ENCODE measurements around the gene SETD4.

SETD4 gene

GRCh38 chr21:36008505-36008904 is 51.8 kb downstream of the SETD4 start:
- H3K79me2 ChIP-seq (ENCODE audit: control insufficient read depth, low read length) = no peaks in the 10 kb centered on the region
- H3K27ac ChIP-seq (ENCODE audit: low read depth, low read length) = no peak overlapping the region
- no peaks in the 10 kb centered on the region for H3K9me3 ChIP-seq (ENCODE audit: control insufficient read depth, insufficient read depth, low read length)
- H3K9me2 ChIP-seq (replicated peaks; ENCODE audit: control insufficient read depth, low read length) = no peaks in the 10 kb centered on the region
- H3K4me3 ChIP-seq (ENCODE audit: low read length) = no peak overlapping the region
- peaks cover 23% of the 10 kb centered on the region for H3K27me3 ChIP-seq (ENCODE audit: control insufficient read depth, low read length)
- no peak overlapping the region for H3K4me2 ChIP-seq (ENCODE audit: low read length)
- no peaks in the 10 kb centered on the region for H3K36me3 ChIP-seq (ENCODE audit: control insufficient read depth, low read length)
- H3K4me1 ChIP-seq (ENCODE audit: control insufficient read depth, low read length) = no peaks in the 10 kb centered on the region
- TF ChIP-seq CTCF (IDR thresholded peaks at IDR 0.05; ENCODE audit: low read depth, low read length, poor library complexity, severe bottlenecking) (no peak), EZH2phosphoT487 (IDR thresholded peaks at IDR 0.05; ENCODE audit: borderline replicate concordance, low read length) (no peak)
- no peaks in the 10 kb centered on the region for H3F3A ChIP-seq (ENCODE audit: control insufficient read depth, insufficient read depth)
- H4K20me1 ChIP-seq (ENCODE audit: control insufficient read depth, insufficient read depth, low read depth, low read length) = no peaks in the 10 kb centered on the region

- H3K4me3 ChIP-seq (ENCODE audit: low read length) = no peak overlapping the region
- no peaks in the 10 kb centered on the region for H4K20me1 ChIP-seq (ENCODE audit: control insufficient read depth, insufficient read depth, low read depth, low read length)
- H3K4me2 ChIP-seq (ENCODE audit: low read length) = no peak overlapping the region
- no peaks in the 10 kb centered on the region for H3K9me3 ChIP-seq (ENCODE audit: control insufficient read depth, insufficient read depth, low read length)
- H3K9me2 ChIP-seq (replicated peaks; ENCODE audit: control insufficient read depth, low read length) = no peaks in the 10 kb centered on the region
- TF ChIP-seq CTCF (IDR thresholded peaks at IDR 0.05; ENCODE audit: low read depth, low read length, poor library complexity, severe bottlenecking) (no peak), EZH2phosphoT487 (IDR thresholded peaks at IDR 0.05; ENCODE audit: borderline replicate concordance, low read length) (no peak)
- no peaks in the 10 kb centered on the region for H3K36me3 ChIP-seq (ENCODE audit: control insufficient read depth, low read length)
- H3K27ac ChIP-seq (ENCODE audit: low read depth, low read length) = no peak overlapping the region
- H3F3A ChIP-seq (ENCODE audit: control insufficient read depth, insufficient read depth) = no peaks in the 10 kb centered on the region
- H3K4me1 ChIP-seq (ENCODE audit: control insufficient read depth, low read length) = no peaks in the 10 kb centered on the region
- no peaks in the 10 kb centered on the region for H3K79me2 ChIP-seq (ENCODE audit: control insufficient read depth, low read length)
- peaks cover 14% of the 10 kb centered on the region for H3K27me3 ChIP-seq (ENCODE audit: control insufficient read depth, low read length)
These were observed 54.4 kb downstream of the SETD4 start for GRCh38 chr21:36005879-36006400.

GRCh38 chr21:36005018-36005417 is 55.3 kb downstream of the SETD4 start:
- H3K79me2 ChIP-seq (ENCODE audit: control insufficient read depth, low read length) = no peaks in the 10 kb centered on the region
- no peaks in the 10 kb centered on the region for H3K4me1 ChIP-seq (ENCODE audit: control insufficient read depth, low read length)
- H3K27ac ChIP-seq (ENCODE audit: low read depth, low read length) = no peak overlapping the region
- H3K4me3 ChIP-seq (ENCODE audit: low read length) = no peak overlapping the region
- TF ChIP-seq EZH2phosphoT487 (IDR thresholded peaks at IDR 0.05; ENCODE audit: borderline replicate concordance, low read length) (no peak), CTCF (IDR thresholded peaks at IDR 0.05; ENCODE audit: low read depth, low read length, poor library complexity, severe bottlenecking) (no peak)
- peaks cover 12% of the 10 kb centered on the region for H3K27me3 ChIP-seq (ENCODE audit: control insufficient read depth, low read length)
- H3K9me2 ChIP-seq (replicated peaks; ENCODE audit: control insufficient read depth, low read length) = no peaks in the 10 kb centered on the region
- no peaks in the 10 kb centered on the region for H3F3A ChIP-seq (ENCODE audit: control insufficient read depth, insufficient read depth)
- H3K9me3 ChIP-seq (ENCODE audit: control insufficient read depth, insufficient read depth, low read length) = no peaks in the 10 kb centered on the region
- no peaks in the 10 kb centered on the region for H3K36me3 ChIP-seq (ENCODE audit: control insufficient read depth, low read length)
- no peaks in the 10 kb centered on the region for H4K20me1 ChIP-seq (ENCODE audit: control insufficient read depth, insufficient read depth, low read depth, low read length)
- no peak overlapping the region for H3K4me2 ChIP-seq (ENCODE audit: low read length)
